GM19438 (cell line): Measurements from ENCODE around the gene SMPD3.

Experiments used
- ATAC-seq: cut with Tn5 transposase; IDR thresholded peaks from one replicate; pipeline ENCODE4 v1.9.1; 2021; ENCODE audit warnings: low read depth; ENCODE audit not compliant: unreplicated experiment

SMPD3 gene

GRCh38 chr16:68372806-68373205 lies 75.5 kb downstream of the SMPD3 start:
- ATAC-seq, result no peak

DNA sequence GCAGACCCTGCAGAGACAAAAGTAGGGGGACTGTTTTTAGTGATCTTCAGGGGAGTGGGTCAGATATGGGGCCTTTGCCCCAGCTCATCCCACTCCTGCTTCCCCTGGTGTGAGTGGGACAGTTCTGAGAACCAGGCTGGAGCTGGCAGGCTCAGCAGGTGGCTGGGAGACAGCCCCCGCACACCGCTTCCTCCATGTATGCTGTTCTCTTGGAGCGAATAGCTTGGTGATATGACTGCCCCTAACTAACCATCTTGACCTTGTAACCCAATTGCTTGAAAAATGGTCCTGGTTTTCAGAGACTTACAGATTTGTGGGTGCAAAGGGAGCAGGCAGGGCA lies 76.0 kb downstream of the SMPD3 start:
- no peak for ATAC-seq

- no peak for ATAC-seq
Observed at GRCh38 chr16:68371706-68372380, 76.5 kb downstream of the SMPD3 start.

DNA sequence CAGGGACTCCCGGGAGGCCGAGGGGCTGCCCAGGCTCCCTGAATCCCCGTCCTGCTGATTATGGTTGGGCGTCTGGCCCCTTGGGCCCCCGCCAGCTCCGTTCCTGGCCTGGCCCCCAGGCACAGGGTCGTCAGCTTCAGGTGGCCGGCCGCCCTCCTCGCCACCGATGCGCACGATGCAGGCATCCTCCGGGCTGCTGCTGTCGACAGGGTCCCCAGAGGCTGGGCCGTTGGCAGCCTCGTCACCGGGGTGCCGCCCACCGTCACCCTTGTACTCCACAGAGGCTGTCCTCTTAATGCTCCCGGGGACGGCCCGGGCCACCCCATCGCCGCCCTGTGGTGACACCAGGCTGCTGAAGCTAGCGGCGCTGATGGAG lies 77.0 kb downstream of the SMPD3 start:
- ATAC-seq, result no peak

DNA sequence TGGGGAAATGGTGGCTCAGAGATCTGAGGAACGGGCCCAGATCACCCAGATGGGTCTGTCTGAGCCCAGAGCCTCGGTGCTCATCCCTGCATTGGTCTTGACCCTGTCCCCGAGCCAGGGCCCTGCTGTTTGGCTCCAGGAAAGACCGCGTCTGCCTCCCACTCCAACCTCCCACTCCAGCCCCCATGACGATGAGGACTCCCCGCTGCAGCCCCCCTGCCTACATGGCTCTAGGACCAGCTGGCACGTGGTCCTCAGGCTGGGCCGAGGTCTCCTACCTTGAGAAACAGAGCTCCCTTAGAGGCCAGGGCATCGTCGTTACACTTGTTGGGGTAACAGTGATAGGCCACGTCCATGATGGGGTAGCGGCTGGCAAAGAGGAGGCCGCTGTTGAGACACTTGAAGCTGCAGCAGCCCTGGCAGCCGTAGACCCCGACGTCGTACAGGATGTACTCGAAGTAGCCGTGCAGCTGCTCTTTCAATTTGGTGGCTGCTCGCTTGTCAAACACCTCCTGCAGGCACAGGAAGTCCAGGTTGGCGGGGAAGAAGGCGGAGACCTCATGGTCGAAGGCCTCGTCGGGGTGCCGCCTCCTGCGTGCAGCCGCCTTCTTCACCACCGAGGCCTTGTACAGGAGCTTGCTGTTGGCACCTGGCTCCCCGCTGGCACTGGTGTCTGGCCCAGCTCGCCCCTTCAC lies 77.6 kb downstream of the SMPD3 start:
- ATAC-seq, result no peak

- peak; percentile 53 for ATAC-seq
Observed at GRCh38 chr16:68369697-68370580, 78.4 kb downstream of the SMPD3 start.

- no peak for ATAC-seq
Observed at GRCh38 chr16:68369168-68369567, 79.1 kb downstream of the SMPD3 start.

DNA sequence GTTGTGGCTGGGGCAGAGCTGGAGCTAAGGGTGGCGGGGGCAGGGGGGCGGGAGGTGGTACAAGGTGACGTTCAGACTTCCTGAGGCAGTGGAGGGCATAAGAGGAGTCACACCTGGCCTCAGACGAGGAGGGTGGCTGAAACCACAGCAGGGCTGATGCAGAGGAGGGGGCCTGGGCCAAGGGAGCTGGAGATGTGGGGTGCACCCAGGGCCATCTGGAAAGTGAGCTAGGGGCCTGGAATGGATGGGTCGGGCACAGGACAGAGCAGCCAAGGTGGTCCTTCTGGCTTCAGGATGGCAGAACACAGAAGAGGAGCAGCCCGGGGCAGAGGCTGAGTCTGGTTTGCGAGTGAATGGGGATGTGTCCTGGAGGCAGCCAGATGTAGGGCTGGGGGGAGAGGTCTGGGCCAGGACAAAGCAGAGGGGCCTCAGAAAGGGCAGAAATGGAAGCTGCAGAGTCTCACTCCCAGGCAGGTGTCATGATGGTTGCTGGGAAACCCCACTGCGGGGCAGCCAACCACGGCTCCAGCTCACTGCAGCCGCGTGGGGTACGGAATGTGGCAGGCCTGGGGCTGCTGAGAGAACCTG lies 79.9 kb downstream of the SMPD3 start:
- peak; percentile 43 for ATAC-seq

GRCh38 chr16:68367891-68368290 lies 80.4 kb downstream of the SMPD3 start:
- ATAC-seq, result no peak

- no peak for ATAC-seq
Observed at GRCh38 chr16:68367440-68367839, 80.9 kb downstream of the SMPD3 start.

GRCh38 chr16:68367030-68367429 lies 81.3 kb downstream of the SMPD3 start:
- ATAC-seq, result no peak

DNA sequence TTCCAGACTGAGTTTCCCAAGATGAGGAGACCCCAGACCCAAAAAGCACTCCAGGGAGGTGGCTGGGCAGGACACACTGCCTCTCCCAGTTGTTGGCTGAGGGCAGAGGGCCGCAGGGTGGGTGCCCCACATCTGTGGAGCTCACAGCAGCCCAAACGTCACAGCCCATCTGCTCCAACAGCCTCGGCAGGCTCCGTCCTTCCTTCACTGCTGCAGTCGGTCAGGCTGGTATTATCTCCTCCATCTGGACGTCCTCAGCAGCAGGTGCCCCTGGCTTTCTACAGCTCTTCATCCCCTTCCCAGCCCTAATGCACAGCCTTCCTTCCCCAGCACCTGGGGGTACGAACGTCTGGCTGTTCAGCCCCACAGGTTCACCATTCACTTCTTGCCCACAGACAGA lies 82.2 kb downstream of the SMPD3 start:
- ATAC-seq, result no peak

DNA sequence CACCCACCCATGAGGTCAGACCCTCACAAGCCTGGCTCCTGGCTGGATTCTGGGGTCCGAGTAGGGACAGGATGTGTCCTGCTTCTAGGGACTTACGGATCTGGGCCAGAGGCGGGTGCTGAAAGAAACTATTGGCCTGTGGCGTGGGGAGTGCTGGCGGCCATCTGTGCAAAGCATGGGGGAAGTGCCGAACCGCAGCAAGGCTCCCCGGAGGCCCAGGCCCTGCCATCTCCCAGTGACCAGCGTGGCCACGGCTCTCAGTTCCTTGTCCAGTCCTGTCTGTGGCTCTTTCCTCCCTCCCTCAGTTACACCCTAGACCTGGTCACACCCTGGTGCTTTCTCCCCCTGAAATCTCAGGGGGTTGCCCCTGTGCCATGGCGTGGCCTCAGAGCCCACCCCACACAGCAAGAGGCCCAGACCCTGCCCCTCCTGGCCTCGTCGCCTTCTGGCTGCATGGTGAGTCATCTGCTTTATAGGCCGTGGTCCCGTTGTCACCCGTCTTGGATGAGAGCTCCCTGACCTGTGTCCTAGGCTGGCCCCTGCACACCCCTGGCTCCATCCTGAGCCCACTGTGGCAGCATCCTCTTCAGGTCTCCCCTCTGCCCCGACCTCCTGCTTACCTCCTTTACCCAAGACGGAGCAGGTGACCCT lies 83.0 kb downstream of the SMPD3 start:
- no peak for ATAC-seq

- no peak for ATAC-seq
Observed at GRCh38 chr16:68364561-68364998, 83.7 kb downstream of the SMPD3 start.

DNA sequence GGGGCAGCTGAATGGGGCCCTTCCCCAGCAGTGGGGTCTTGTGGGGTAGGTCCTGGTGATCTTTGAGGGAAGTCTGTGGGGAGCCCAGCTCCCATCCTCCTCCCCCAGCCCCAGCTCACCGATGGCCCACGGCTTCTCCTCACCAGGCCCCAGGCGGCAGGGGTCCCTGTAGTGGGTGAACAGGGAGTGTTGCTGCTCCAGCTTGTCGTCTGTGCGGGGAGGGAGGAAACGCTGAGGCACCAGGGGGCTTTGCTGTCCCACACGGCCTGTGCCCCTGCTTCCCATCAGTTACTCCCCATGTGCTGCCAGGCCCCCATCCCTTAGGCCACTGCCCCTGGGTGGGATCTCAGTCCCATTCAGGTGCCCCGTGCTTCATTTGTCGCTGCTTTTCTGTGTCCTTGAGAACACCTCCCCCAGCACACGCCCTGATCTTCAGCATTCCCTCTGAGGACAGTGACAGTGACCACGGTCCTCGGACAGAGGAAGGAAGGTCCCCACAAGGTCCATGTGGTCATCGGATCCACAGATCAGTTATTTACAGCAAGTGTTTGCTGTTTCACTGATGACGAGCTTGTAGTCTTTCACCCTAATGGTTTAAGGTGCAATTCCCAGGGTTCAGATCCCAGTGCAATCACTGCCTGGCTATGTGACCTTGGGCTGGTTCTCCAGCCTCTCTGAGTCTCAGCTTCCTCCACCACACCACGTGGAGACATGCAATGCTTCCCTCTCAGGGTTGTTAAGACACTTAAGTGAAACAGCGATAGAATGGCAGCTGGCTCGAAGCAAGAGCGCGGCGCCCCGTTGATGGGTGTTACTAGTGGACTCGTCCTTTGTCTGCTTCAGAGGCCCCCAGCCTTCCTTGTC lies 84.4 kb downstream of the SMPD3 start:
- no peak for ATAC-seq

DNA sequence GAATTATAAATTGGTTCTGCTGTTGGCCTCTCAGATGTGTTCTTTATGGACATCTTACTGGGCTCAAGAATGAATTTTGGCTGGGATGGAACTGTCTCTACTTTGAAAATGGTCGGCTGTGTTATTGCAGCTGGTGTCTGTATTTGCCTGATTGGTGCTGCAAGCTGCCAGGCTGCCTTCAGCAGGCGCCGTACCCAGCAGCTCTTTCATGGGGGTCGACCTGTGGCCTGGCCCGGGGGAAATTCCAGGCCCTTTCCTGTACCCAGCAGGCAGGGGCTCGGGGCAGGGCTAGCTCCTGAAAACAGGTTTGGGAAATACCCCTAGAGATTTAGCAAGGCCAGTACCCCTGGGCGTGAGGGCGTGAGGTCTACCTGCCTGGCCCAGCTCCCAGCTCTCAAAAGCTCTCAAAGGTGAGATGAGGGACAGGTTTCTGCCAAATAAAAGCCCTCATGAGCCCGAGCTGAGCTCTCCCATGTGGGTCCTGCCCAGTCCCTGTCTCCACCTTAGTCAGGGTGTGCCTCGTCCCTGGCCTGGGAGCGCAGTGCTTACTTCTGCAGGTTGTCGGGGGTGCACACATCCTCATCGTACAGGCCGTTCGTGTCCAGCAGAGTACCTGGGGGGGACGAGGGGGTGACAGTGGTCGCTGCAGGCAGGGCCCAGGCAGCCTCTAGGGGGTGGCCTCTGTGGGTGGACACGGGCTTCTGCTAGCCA lies 85.2 kb downstream of the SMPD3 start:
- ATAC-seq, result no peak

- ATAC-seq, result no peak
Observed at GRCh38 chr16:68362262-68362913, 85.9 kb downstream of the SMPD3 start.

DNA sequence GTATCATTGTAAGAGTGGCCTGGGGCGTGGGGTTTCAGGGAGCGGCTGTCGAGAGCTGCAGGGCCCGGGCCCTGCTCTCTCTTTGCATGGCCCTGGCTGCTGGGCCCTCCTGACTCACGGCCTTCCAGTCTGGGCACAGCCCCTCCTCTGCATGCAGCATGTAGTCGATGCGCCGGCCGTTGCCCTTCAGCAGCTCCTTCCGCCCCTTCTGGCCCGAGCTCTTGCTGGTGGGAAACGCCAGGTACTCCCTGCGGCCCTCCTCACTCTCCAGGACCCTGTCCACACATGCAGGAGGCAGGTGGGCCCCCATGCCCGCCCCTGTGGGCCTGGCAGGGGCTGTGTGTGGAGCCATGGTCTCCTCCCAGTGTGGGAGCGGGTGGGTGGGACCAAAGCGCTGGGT lies 86.8 kb downstream of the SMPD3 start:
- ATAC-seq, result no peak

GRCh38 chr16:68360956-68361355 lies 87.4 kb downstream of the SMPD3 start:
- ATAC-seq, result no peak
